ENCODE measurements around the gene VGF. TPM values are rescaled to one million over a fixed set of nuclear protein-coding genes. Genes with fewer than 3 reads are reported as not detected.
A peak's percentile ranks its signal among the peaks of the same experiment; 100 is the strongest.
"Not testable (repeated sequence)": the region's sequence is repeated elsewhere in the genome, so short reads cannot be mapped to it uniquely, and the experiment has no call there.

Gene VGF
- total RNA-seq, 1 experiment from 2014 or later, result 11.2 TPM

- ChIA-PET CTCF (interaction anchor here (0.6 to 3.1 kb wide), 8 partner anchors 10 to 553 kb away, joined by 3 to 17 read pairs (median 4); no protein-coding TSS in a partner anchor), POLR2A (interaction anchor here (0.6 to 1.4 kb wide), 4 partner anchors 8 to 80 kb away, joined by 3 to 5 read pairs (median 3); no protein-coding TSS in a partner anchor)
- Mint-ChIP-seq H3K4me1 (ENCODE audit: insufficient read depth, unreplicated experiment) (peaks cover 47% of the 10 kb centered on the region), H3K9me3 (ENCODE audit: unreplicated experiment) (no peaks in the 10 kb centered on the region), H3K27ac (ENCODE audit: low read depth, unreplicated experiment) (peak overlapping the region; percentile 61), H3K4me3 (ENCODE audit: unreplicated experiment) (no peak overlapping the region), H3K36me3 (ENCODE audit: insufficient read depth, unreplicated experiment) (peaks cover 52% of the 10 kb centered on the region), H3K27me3 (ENCODE audit: insufficient read depth, unreplicated experiment) (no peaks in the 10 kb centered on the region)
- BruUV-seq (replicated peaks), result no TSS peak
- intact Hi-C loops (cut with micrococcal nuclease), result no loop called here
- TF ChIP-seq CTCF (IDR thresholded peaks at IDR 0.05; ENCODE audit: unreplicated experiment), result no peak
- DNase-seq (ENCODE audit: unreplicated experiment), result no peak
Measured at GRCh38 chr7:101133621-101134398, 31.6 kb downstream of the VGF start.

GRCh38 chr7:101132626-101133600, 32.5 kb downstream of the VGF start:
- H3K27me3 Mint-ChIP-seq (ENCODE audit: insufficient read depth, unreplicated experiment); BruUV-seq (replicated peaks); intact Hi-C loops (cut with micrococcal nuclease); H3K4me3 Mint-ChIP-seq (ENCODE audit: unreplicated experiment); DNase-seq (ENCODE audit: unreplicated experiment); H3K27ac Mint-ChIP-seq (ENCODE audit: low read depth, unreplicated experiment); H3K9me3 Mint-ChIP-seq (ENCODE audit: unreplicated experiment): not testable (repeated sequence)
- Mint-ChIP-seq H3K4me1 (ENCODE audit: insufficient read depth, unreplicated experiment) (peaks cover 48% of the 10 kb centered on the region), H3K36me3 (ENCODE audit: insufficient read depth, unreplicated experiment) (peaks cover 52% of the 10 kb centered on the region)
- POLR2A ChIA-PET, result interaction anchor here (1.0 kb wide), 1 partner anchor 33 kb away, joined by 3 read pairs; no protein-coding TSS in a partner anchor
- CTCF ChIA-PET, result interaction anchor here (0.6 to 3.1 kb wide), 8 partner anchors 11 to 383 kb away, joined by 3 to 17 read pairs (median 3); no protein-coding TSS in a partner anchor

- H3K27me3 Mint-ChIP-seq (ENCODE audit: insufficient read depth, unreplicated experiment), result no peaks in the 10 kb centered on the region
Measured at GRCh38 chr7:101129603-101130117, 35.7 kb downstream of the VGF start.

More at GRCh38 chr7:101129603-101130117, 35.7 kb downstream of the VGF start:
- Mint-ChIP-seq H3K9me3 (ENCODE audit: unreplicated experiment) (no peaks in the 10 kb centered on the region), H3K4me1 (ENCODE audit: insufficient read depth, unreplicated experiment) (peaks cover 54% of the 10 kb centered on the region), H3K4me3 (ENCODE audit: unreplicated experiment) (no peak overlapping the region), H3K36me3 (ENCODE audit: insufficient read depth, unreplicated experiment) (peaks cover 51% of the 10 kb centered on the region), H3K27ac (ENCODE audit: low read depth, unreplicated experiment) (no peak overlapping the region)
- no peak for DNase-seq (ENCODE audit: unreplicated experiment)
- no TSS peak for BruUV-seq (replicated peaks)
- ChIA-PET POLR2A (interaction anchor here (0.7 kb wide), 1 partner anchor 1750 kb away, joined by 5 read pairs; no protein-coding TSS in a partner anchor), CTCF (interaction anchor here (0.6 kb wide), 2 partner anchors 28 to 277 kb away, joined by 3 to 4 read pairs; partner anchors contain the start of gene SLC12A9)
- TF ChIP-seq CTCF (IDR thresholded peaks at IDR 0.05; ENCODE audit: unreplicated experiment), result no peak
- intact Hi-C loops (cut with micrococcal nuclease), result no loop called here
